HepG2 (cell line): ENCODE data around the gene TMEM38A. TPM values are rescaled to one million over a fixed set of nuclear protein-coding genes. Genes with fewer than 3 reads are reported as not detected.

Experiments used
- ATAC-seq: fragments of 200-7000 bp; cut with Tn5 transposase; 3 replicates; pipeline ENCODE4 v1.9.1; 2020; ENCODE audit warnings: mild to moderate bottlenecking, moderate library complexity
- BruUV-seq: library from RNA; stranded (reverse); fragments of 400-500 nt; replicated peaks from 2 replicates; lab custom pipeline; 2021; lab: Mats Ljungman, UMichigan
- CTCF ChIA-PET: fragments of 300-600 bp; formaldehyde crosslinking; extraction: SDS; loops from one replicate; lab custom pipeline; 2021; ENCODE audit warnings: low total read pairs, inconsistent platforms, low intra/inter-chr PET ratio; lab: Yijun Ruan, JAX
- POLR2A ChIA-PET: fragments of 350-600 bp; sonication (Branson Sonifier 250); formaldehyde crosslinking; loops from one replicate; lab custom pipeline; 2020; ENCODE audit warnings: antibody characterized with exemption, inconsistent platforms; lab: Yijun Ruan, JAX
- DNase-seq: peaks from one replicate; pipeline ENCODE4 v3.0.0-alpha.2; 2015; ENCODE audit warnings: low spot score
- FAIRE-seq: peaks from 3 replicates; lab custom pipeline; 2011; peaks lifted over from hg19 to GRCh38; lab: Jason Lieb, UNC
- H2AFZ ChIP-seq: one replicate; pipeline ENCODE4 v1.6.1; 2011; ENCODE audit warnings: low read length, inconsistent platforms
- H3K27ac ChIP-seq: fragments of 300-600 bp; 3 replicates; pipeline ENCODE4 v1.8.0; 2011; ENCODE audit warnings: mixed run types, mild to moderate bottlenecking, mixed read lengths, low read length, inconsistent platforms; ENCODE audit not compliant: insufficient read depth; ENCODE audit errors: extremely low read length
- H3K27me3 ChIP-seq, 2 experiments: fragments of 200-600 bp in 1 of 2; 2 replicates in 1 of 2; 3 replicates in 1 of 2; pipeline versions ENCODE4 v1.6.0 to v1.8.0; 2011; ENCODE audit warnings: low read length in 2 of 2, mild to moderate bottlenecking in 2 of 2, moderate library complexity in 2 of 2, inconsistent platforms in 1 of 2; ENCODE audit not compliant: insufficient read depth in 2 of 2, control insufficient read depth in 1 of 2
- H3K36me3 ChIP-seq, 2 experiments: fragments of 200-600 bp in 1 of 2; replicated peaks in 1 of 2; 2 replicates in 1 of 2; 3 replicates in 1 of 2; pipeline versions ENCODE4 v1.5.1 to v1.8.0; 2011; ENCODE audit warnings: low read length in 2 of 2, inconsistent platforms in 1 of 2; ENCODE audit not compliant: insufficient read depth in 2 of 2, control insufficient read depth in 1 of 2
- H3K4me1 ChIP-seq: 2 replicates; pipeline ENCODE4 v1.5.1; 2012; ENCODE audit warnings: low read length, inconsistent platforms; ENCODE audit not compliant: insufficient read depth
- H3K4me2 ChIP-seq: 2 replicates; pipeline ENCODE4 v1.6.0; 2011; ENCODE audit warnings: low read depth, low read length, inconsistent platforms
- H3K4me3 ChIP-seq, 3 experiments: fragments of 200-600 bp in 1 of 3; sonication (generic), shearing (Covaris generic) in 1 of 3; replicated peaks in 1 of 3; 2 replicates each; pipeline ENCODE4 v1.5.1; 2011 to 2016; ENCODE audit warnings: low read length in 3 of 3, inconsistent platforms in 2 of 3, low read depth in 2 of 3, mild to moderate bottlenecking in 2 of 3, control low read depth in 1 of 3, mixed read lengths in 1 of 3; ENCODE audit not compliant: insufficient read depth in 1 of 3
- H3K79me2 ChIP-seq: one replicate; pipeline ENCODE4 v1.6.1; 2011; ENCODE audit warnings: low read length, inconsistent platforms; ENCODE audit not compliant: insufficient read depth
- H3K9ac ChIP-seq: 2 replicates; pipeline ENCODE4 v1.6.0; 2011; ENCODE audit warnings: mild to moderate bottlenecking, low read depth, low read length, inconsistent platforms; ENCODE audit not compliant: insufficient read depth
- H3K9me3 ChIP-seq: 2 replicates; pipeline ENCODE4 v1.5.1; 2012; ENCODE audit warnings: mild to moderate bottlenecking, low read length
- H4K20me1 ChIP-seq: 2 replicates; pipeline ENCODE4 v1.6.0; 2011; ENCODE audit warnings: inconsistent platforms, mild to moderate bottlenecking, low read length, moderate library complexity; ENCODE audit not compliant: insufficient read depth
- ZNF432 ChIP-seq: sonication (generic); formaldehyde crosslinking; IDR thresholded peaks from 2 replicates; pipeline ENCODE4 v1.5.0; 2020; ENCODE audit warnings: missing genetic modification reagents, mild to moderate bottlenecking, borderline replicate concordance
- WGBS: methylation state at CpG from one replicate; pipeline ENCODE4 v1.1.6; 2017; ENCODE audit warnings: low lambda C conversion rate; 5-methylcytosine and 5-hydroxymethylcytosine counted together
- in situ Hi-C: cut with HindIII; loops from 2 replicates; pipeline ENCODE4 v1.10.0; 2017; ENCODE audit warnings: low pct_unique_long_range_greater_than_20kb; ENCODE audit not compliant: extremely low pct_ligation_motif_present
- intact Hi-C: fragments of 100-400 bp; cut with micrococcal nuclease; formaldehyde crosslinking; loops from one replicate; pipeline ENCODE4 v1.10.0; 2022; ENCODE audit not compliant: unreplicated experiment
- polyA plus RNA-seq, 8 experiments: library from polyadenylated mRNA; depleted of rRNA in 3 of 8; stranded (reverse) in 7 of 8; unstranded in 1 of 8; fragments of >200 nt; fragmentation: Illumina TruSeq in 4 of 8; extraction: Trizol in 4 of 8; gene quantifications; 2 replicates each; pipeline versions ENCODE4 v1.2.1 to v1.2.3, GENCODE V29; 2011 to 2016; ENCODE audit warnings: low read depth in 4 of 8, missing spikeins in 1 of 8, mixed read lengths in 1 of 8; ENCODE audit not compliant: insufficient read depth in 1 of 8
- total RNA-seq, 5 experiments: library from RNA; depleted of rRNA; stranded (reverse); fragments of >200 nt; fragmentation: Illumina TruSeq; extraction: Trizol; gene quantifications; 2 replicates each; pipeline ENCODE4 v1.2.3, GENCODE V29; 2016; ENCODE audit warnings: low read depth in 1 of 5
- TF ChIP-seq, protein P1 (sequence below): sonication (generic); IDR thresholded peaks from 2 replicates; pipeline ENCODE4 v1.6.1; 2016; ENCODE audit warnings: low read depth, borderline replicate concordance
- TF ChIP-seq, protein P2 (sequence below): sonication (generic); formaldehyde crosslinking; IDR thresholded peaks from 2 replicates; pipeline ENCODE4 v1.4.0; 2020; ENCODE audit warnings: missing genetic modification reagents

Gene TMEM38A
- total and polyA plus RNA-seq, 2 of the 13 experiments (the other 11 are each of a cell fraction or from before 2014, with no cell fraction given): 4.8 to 6.8 TPM

- Histone ChIP-seq H3K27ac (no peak overlapping the region), H3K9me3 (no peaks in the 10 kb centered on the region), H2AFZ (no peak overlapping the region), H3K4me2 (no peak overlapping the region), H3K36me3 (peaks cover 4 to 25% of the 10 kb centered on the region in 2 experiments; a peak in 3 of 5 replicates), H3K4me3 (no peak overlapping the region), H4K20me1 (peaks cover 18% of the 10 kb centered on the region), H3K4me1 (peaks cover 45% of the 10 kb centered on the region), H3K9ac (no peak overlapping the region), H3K79me2 (peaks cover 85% of the 10 kb centered on the region), H3K27me3 (no peaks in the 10 kb centered on the region; a peak in 1 of 5 replicates)
- FAIRE-seq (no peak), ATAC-seq (no peak), DNase-seq (no peak)
- in situ Hi-C loops: no loop called here
- 95% methylated on average over 10 of the region's 10 CpGs for WGBS
- ChIA-PET POLR2A (no interaction called here), CTCF (no interaction called here)
- intact Hi-C loops: no loop called here
- TF ChIP-seq, protein P1, sequence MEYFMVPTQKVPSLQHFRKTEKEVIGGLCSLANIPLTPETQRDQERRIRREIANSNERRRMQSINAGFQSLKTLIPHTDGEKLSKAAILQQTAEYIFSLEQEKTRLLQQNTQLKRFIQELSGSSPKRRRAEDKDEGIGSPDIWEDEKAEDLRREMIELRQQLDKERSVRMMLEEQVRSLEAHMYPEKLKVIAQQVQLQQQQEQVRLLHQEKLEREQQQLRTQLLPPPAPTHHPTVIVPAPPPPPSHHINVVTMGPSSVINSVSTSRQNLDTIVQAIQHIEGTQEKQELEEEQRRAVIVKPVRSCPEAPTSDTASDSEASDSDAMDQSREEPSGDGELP: no peak
- TF ChIP-seq ZNF432 (CRISPR knock-in tag): no peak
- TF ChIP-seq, protein P2, sequence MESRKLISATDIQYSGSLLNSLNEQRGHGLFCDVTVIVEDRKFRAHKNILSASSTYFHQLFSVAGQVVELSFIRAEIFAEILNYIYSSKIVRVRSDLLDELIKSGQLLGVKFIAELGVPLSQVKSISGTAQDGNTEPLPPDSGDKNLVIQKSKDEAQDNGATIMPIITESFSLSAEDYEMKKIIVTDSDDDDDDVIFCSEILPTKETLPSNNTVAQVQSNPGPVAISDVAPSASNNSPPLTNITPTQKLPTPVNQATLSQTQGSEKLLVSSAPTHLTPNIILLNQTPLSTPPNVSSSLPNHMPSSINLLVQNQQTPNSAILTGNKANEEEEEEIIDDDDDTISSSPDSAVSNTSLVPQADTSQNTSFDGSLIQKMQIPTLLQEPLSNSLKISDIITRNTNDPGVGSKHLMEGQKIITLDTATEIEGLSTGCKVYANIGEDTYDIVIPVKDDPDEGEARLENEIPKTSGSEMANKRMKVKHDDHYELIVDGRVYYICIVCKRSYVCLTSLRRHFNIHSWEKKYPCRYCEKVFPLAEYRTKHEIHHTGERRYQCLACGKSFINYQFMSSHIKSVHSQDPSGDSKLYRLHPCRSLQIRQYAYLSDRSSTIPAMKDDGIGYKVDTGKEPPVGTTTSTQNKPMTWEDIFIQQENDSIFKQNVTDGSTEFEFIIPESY (CRISPR knock-in tag): peak; percentile 50; the same call in 1 of the 2 replicates
- BruUV-seq: no TSS peak
Observed at GRCh38 chr19:16624236-16624635, 36.7 kb upstream of the TMEM38A start.
